Measurements from ENCODE around the gene TMEM174.
A peak's percentile ranks its signal among the peaks of the same experiment; 100 is the strongest.

TMEM174 gene

GRCh38 chr5:73157414-73158303, 15.3 kb upstream of the TMEM174 start:
- TF ChIP-seq CTCF (IDR thresholded peaks at IDR 0.05; ENCODE audit: control insufficient read depth, extremely low read depth, insufficient read depth), result no peak
- H3K4me3 ChIP-seq (ENCODE audit: low read depth, low read length), result no peak overlapping the region

DNA sequence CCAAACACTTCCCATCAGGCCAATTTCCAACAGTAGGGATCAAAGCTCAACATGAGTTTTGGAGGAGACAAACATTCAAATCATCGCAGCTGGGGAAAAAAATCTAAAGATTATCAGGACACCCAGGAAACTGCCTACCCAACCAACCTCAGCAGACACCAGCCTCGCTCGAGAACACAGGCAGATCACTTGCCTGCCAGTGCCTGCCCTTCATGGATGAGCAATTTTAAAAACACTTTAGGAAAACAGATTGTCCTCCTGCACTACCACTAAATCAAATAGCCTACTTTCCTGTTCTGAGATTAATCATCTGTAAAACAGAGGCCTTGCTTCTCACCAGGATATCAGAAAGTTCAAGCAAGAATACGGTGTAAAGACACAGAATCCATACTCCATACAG, 14.7 kb upstream of the TMEM174 start:
- DNase-seq (ENCODE audit: low read depth), result no peak
- H3K4me3 ChIP-seq (ENCODE audit: low read depth, low read length), result no peak overlapping the region
- TF ChIP-seq CTCF (IDR thresholded peaks at IDR 0.05; ENCODE audit: control insufficient read depth, extremely low read depth, insufficient read depth), result no peak

More at GRCh38 chr5:73157414-73158303, 15.3 kb upstream of the TMEM174 start:
- DNase-seq (ENCODE audit: low read depth), result no peak

DNA sequence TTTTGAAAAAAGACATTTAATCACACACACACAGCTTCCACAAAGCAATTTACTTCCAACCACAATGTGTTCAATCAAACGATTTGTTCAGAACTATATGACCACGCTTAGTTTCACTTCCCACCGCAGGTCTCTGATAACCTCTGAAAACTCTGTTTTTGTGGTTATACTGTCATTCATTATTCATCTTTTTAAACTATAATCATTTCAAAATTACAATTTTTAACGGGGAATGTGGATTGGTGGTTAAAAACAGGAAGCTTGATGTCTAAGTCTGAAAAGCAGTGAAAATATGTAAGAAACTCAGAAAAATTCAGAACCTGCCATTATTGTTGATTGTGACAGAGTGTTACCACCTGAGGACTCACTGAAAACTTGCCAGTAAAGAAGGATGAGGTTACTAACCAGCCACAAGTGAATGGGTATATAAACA, 12.7 kb upstream of the TMEM174 start:
- no peak for DNase-seq (ENCODE audit: low read depth)
- no peak for TF ChIP-seq CTCF (IDR thresholded peaks at IDR 0.05; ENCODE audit: control insufficient read depth, extremely low read depth, insufficient read depth)
- no peak overlapping the region for H3K4me3 ChIP-seq (ENCODE audit: low read depth, low read length)

- H3K4me3 ChIP-seq (ENCODE audit: low read depth, low read length), result no peak overlapping the region
- no peak for DNase-seq (ENCODE audit: low read depth)
- peak; percentile 76 for TF ChIP-seq CTCF (IDR thresholded peaks at IDR 0.05; ENCODE audit: control insufficient read depth, extremely low read depth, insufficient read depth)
Observed at GRCh38 chr5:73170522-73170921, 2.5 kb upstream of the TMEM174 start.

DNA sequence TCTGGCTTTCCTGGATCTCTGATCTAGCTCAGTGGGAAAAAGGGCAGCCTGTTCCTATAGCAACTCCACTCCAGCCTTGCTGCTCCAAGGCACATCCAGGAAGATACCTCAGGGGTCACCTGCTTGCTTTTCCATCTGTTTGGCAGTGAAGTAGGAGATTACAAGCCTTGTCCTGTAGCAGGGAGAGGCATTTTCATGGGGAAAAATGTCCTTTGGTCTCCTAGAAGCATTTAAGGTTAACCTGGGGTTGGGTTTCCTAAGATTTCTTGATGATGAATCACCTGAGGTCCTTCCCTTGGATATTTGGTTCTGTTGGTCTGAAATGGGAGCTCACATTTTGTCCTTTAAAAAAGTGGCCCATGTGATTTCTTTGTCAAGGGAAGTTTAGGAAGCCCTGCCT, 1.5 kb upstream of the TMEM174 start:
- TF ChIP-seq CTCF (IDR thresholded peaks at IDR 0.05; ENCODE audit: control insufficient read depth, extremely low read depth, insufficient read depth), result no peak
- H3K4me3 ChIP-seq (ENCODE audit: low read depth, low read length), result no peak overlapping the region
- no peak for DNase-seq (ENCODE audit: low read depth)

- H3K4me3 ChIP-seq (ENCODE audit: low read depth, low read length), result no peak overlapping the region
- DNase-seq (ENCODE audit: low read depth), result no peak
- TF ChIP-seq CTCF (IDR thresholded peaks at IDR 0.05; ENCODE audit: control insufficient read depth, extremely low read depth, insufficient read depth), result no peak
Observed at GRCh38 chr5:73174100-73174815, 1.3 kb downstream of the TMEM174 start.

All from LNCaP clone FGC (cell line).